Measurements from ENCODE around the gene NUTM2F. TPM values are rescaled to one million over a fixed set of nuclear protein-coding genes. Genes with fewer than 3 reads are reported as not detected.
"Not testable (repeated sequence)": the region's sequence is repeated elsewhere in the genome, so short reads cannot be mapped to it uniquely, and the experiment has no call there.

Gene NUTM2F
- total RNA-seq, 2 experiments from 2014 or later = not detected

DNA sequence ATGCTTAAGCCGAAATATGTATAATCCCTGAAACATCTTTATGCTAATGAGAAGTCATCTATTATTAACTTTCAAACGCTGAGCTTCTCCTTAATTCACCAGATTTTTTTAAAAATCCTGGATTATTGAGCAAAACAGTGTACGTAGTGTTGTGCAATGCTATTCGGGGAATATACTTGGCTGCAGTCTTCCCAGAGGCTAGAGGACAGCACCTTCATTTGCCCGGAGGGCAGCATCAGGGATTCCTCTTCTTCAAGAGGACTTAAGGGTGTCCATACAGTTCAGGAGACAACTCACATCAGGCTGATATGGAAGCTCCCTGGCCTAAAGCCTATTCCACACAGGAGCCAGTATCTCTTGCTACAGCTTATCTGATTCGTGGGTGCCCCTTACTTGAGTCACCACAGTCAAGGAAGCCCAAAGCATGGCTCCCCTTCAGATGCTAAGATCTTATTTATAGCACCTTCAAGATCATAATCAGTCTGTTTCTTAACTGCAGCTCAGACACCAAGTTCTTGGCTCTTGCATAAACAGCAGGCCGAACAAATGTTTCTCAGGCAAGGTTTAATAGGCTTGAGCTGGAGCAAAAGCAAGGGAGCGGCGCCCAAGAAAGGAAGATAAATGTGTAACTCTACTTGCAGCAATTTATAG, 29.4 kb downstream of the NUTM2F start:
- no peak overlapping the region for H3K27ac Mint-ChIP-seq
- H3K4me3 Mint-ChIP-seq = no peak overlapping the region
- DNase-seq = no peak
- peaks cover 11% of the 10 kb centered on the region for H3K36me3 Mint-ChIP-seq (ENCODE audit: low read depth)
- no peaks in the 10 kb centered on the region for H3K4me1 Mint-ChIP-seq
- CTCF ChIA-PET = no interaction called here
- no peaks in the 10 kb centered on the region for H3K27me3 Mint-ChIP-seq
- no peaks in the 10 kb centered on the region for H3K9me3 Mint-ChIP-seq
- POLR2A ChIA-PET = no interaction called here

DNA sequence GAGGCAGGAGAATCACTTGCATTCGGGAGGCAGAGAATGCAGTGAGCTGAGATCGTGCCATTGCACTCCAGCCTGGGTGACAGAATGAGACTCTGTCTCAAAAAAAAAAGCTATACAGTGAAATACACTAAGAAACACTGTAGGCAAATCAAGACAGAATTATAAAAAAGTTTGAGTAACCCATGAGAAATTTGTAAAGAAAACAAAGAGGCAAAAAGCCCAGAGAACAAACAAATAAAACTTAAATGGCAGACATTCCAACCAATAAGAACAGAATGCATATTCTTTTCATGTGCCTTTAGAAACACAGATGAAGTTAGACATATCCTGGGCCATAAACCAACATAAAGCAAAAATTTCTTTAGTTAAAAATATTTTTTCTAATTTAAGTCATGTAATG, 38.8 kb downstream of the NUTM2F start:
- no peak for DNase-seq
- ChIA-PET CTCF (no interaction called here), POLR2A (no interaction called here)
- Mint-ChIP-seq H3K36me3 (ENCODE audit: low read depth) (peaks cover 39% of the 10 kb centered on the region), H3K27ac (no peak overlapping the region), H3K4me3 (no peak overlapping the region), H3K4me1 (no peaks in the 10 kb centered on the region), H3K9me3 (peaks cover 3% of the 10 kb centered on the region), H3K27me3 (no peaks in the 10 kb centered on the region)

DNA sequence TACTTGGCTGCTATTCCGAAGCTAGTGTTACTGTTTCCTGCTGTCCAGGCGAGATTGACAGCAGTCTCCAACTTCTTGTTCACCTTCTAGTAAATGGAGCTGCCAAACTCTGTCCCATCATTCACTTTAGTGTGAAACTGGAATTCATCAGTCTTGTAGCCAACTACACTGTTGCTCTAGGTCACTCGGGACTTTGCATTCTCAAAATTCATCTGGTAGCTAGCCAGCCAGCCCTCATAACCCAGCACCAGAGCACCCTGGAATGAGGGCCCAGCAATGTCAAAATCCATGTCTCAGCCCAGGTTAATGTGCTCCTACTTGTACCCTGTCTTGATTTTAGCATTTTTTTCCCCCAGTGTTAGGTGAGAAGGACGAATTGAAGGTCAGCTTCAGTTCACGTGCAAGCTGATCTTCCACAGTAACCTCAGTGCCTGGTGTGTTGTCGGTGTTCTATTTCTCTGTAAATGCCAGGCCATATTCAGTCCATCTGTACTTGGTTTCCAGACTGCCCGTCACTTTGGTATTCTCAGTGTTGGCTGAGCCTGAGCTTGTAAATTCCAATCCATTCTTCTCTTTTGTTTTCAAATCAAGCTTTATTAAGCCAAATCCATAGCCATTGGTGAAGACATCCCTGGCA, 40.4 kb downstream of the NUTM2F start:
- Mint-ChIP-seq H3K36me3 (ENCODE audit: low read depth) (peaks cover 40% of the 10 kb centered on the region), H3K27me3 (no peaks in the 10 kb centered on the region), H3K4me3 (no peak overlapping the region), H3K9me3 (peaks cover 3% of the 10 kb centered on the region), H3K27ac (no peak overlapping the region), H3K4me1 (no peaks in the 10 kb centered on the region)
- no peak for DNase-seq
- ChIA-PET CTCF (no interaction called here), POLR2A (no interaction called here)

DNA sequence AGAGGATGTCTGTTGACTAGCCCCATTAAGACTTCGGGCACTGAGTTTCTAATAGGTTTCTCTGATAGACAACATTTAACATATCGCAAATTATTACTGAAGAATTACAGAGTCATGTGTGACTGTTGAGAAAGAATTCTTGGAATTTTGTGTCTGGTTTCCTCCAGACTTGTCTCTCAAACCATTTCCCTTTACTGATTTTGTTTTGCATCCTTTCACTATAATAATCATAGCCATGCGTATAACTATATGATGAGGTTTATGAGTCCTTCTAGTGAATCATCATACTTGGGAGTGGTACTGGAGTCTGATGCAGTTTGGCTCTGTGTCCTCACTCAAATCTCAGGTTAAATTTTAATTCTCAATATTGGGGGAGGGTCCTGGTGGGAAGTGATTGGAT, 42.3 kb downstream of the NUTM2F start:
- CTCF ChIA-PET = no interaction called here
- POLR2A ChIA-PET = no interaction called here

DNA sequence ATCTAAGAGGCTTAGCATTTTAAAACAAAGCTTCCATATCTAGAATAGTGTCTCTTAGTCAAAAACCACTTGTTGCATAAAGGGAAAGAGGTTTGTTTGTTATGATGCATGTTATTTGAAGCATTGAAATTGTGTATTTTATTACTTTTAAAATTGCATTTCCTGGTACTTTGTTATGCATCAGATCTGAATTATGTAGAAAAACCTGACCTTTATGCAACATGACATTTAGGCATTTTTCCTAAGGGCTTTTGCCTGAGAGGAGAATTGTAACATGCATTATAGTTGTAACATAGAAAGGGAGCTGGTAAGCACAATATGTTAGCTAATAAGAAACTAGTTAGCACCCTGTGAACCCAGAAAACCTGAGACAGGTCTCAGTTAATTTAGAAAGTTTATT, 47.3 kb downstream of the NUTM2F start:
- POLR2A ChIA-PET = no interaction called here
- Mint-ChIP-seq H3K4me1 (peaks cover 4% of the 10 kb centered on the region), H3K27me3 (no peaks in the 10 kb centered on the region), H3K27ac (no peak overlapping the region), H3K9me3 (peaks cover 20% of the 10 kb centered on the region), H3K36me3 (ENCODE audit: low read depth) (peaks cover 78% of the 10 kb centered on the region), H3K4me3 (no peak overlapping the region)
- CTCF ChIA-PET = no interaction called here
- DNase-seq = no peak

More for the DNA sequence above, 42.3 kb downstream of the NUTM2F start:
- Mint-ChIP-seq H3K36me3 (ENCODE audit: low read depth) (peaks cover 54% of the 10 kb centered on the region), H3K4me3 (no peak overlapping the region), H3K27ac (no peak overlapping the region), H3K27me3 (no peaks in the 10 kb centered on the region), H3K4me1 (no peaks in the 10 kb centered on the region), H3K9me3 (peaks cover 3% of the 10 kb centered on the region)
- DNase-seq = no peak

DNA sequence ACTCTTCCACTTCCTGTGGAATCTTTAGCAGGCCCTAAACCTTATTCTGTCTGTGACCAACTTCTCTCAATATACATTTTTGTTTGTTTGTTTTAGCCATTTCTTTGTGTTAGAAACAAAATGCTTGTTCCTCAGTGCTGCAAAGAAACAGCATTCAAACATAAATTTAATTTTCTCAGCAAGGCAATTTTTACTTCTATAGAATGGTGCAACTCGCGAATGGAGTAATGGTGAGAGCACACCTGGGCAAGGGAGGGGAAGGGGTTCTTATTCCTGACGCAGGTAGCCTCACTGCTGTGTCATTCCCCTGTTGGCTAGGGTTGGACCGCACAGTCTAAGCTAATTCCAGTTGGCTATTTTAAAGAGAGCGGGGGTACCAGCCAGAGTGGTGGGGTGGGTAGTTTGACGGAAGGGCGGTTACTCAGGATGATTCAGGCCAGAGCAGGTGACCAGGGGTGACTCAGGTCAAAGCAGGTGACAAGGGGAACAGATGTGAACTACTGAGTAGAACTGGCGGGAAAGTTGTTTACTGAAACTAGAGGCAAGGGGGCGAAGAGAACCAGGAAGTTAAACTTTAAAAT, 47.9 kb downstream of the NUTM2F start:
- DNase-seq = no peak
- Mint-ChIP-seq H3K4me1 (peaks cover 4% of the 10 kb centered on the region), H3K9me3 (peaks cover 20% of the 10 kb centered on the region), H3K36me3 (ENCODE audit: low read depth) (peaks cover 76% of the 10 kb centered on the region), H3K27ac (no peak overlapping the region), H3K4me3 (no peak overlapping the region), H3K27me3 (no peaks in the 10 kb centered on the region)
- ChIA-PET CTCF (no interaction called here), POLR2A (no interaction called here)

DNA sequence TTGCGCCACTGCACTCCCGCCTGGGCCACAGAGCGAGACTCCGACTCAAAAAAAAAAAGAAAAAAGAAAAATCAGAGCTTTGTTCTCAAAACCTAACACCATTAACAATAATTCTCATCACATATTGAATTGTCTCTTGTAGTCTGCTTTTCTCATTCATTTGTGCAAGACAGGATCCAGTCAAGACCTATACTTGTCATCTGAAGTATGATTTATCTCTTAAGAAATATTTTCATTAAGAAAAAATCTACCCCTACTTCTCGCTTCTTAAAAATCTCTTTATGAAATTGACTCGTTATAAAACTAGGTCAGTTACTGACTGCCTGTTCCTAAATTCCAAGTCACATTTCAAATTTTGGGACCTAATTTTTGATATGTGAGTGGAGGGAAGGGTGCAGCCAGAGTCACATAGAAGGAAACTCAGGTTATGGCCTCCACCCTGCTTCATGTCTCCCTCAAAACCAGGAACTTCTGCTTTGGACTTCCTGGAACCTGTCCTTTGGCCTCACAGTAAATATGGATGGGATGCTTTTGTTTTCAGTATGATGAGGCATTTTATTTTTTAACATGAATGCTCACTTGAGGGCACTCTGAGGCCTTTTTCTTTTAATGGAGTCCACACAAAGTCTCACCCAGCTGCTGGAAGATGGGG, 50.4 kb downstream of the NUTM2F start:
- Mint-ChIP-seq H3K4me1 (peaks cover 4% of the 10 kb centered on the region), H3K4me3 (no peak overlapping the region), H3K36me3 (ENCODE audit: low read depth) (peaks cover 76% of the 10 kb centered on the region), H3K27me3 (no peaks in the 10 kb centered on the region), H3K27ac (no peak overlapping the region), H3K9me3 (peaks cover 21% of the 10 kb centered on the region)
- ChIA-PET CTCF (interaction anchor here (0.5 kb wide), 1 partner anchor 70 kb away, joined by 5 read pairs; no protein-coding TSS in a partner anchor), POLR2A (no interaction called here)
- DNase-seq = no peak

DNA sequence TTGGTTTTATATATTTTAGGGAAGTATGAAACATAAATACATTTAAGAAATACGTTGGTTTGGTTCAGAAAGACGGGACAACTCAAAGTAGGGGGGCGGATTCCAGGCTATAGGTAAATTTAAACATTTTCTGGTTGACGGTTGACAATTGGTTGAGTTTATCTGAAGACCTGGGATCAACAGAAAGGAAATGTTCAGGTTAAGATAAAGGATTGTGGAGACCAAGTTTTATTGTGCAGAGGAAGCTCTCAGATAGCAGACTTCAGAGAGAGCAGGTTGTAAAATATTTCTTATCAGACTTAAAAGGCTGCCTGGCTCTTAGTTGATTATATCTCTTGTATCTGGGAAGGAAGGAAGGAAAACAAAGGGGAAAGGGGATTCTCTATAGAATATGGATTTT, 51.4 kb downstream of the NUTM2F start:
- H3K27me3 Mint-ChIP-seq, H3K27ac Mint-ChIP-seq, H3K4me3 Mint-ChIP-seq, H3K4me1 Mint-ChIP-seq, DNase-seq, POLR2A ChIA-PET, CTCF ChIA-PET: not testable (repeated sequence)
- Mint-ChIP-seq H3K9me3 (peaks cover 19% of the 10 kb centered on the region), H3K36me3 (ENCODE audit: low read depth) (peaks cover 72% of the 10 kb centered on the region)

DNA sequence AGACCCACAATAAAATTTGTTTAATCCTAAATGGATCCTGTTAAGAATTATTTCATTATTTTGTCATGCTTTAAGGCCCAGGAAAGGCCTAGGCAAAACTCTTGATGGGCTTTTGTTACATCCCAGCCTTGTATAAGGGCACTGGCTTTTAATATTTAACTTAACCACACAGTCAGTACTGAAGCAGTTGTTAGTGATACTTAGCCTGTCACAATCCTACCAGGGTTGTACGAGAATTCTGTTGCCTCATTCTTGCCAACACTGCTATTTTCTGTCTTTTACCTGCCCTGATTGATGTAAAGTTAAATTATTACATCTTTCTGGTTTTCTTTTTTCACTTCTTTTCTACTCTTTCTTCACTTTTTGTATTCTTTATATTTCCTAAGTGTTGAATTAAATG, 58.4 kb downstream of the NUTM2F start:
- Mint-ChIP-seq H3K4me3 (no peak overlapping the region), H3K9me3 (peaks cover 10% of the 10 kb centered on the region), H3K27ac (no peak overlapping the region), H3K4me1 (peaks cover 1% of the 10 kb centered on the region), H3K27me3 (no peaks in the 10 kb centered on the region), H3K36me3 (ENCODE audit: low read depth) (peaks cover 34% of the 10 kb centered on the region)
- ChIA-PET CTCF (no interaction called here), POLR2A (no interaction called here)
- no peak for DNase-seq

DNA sequence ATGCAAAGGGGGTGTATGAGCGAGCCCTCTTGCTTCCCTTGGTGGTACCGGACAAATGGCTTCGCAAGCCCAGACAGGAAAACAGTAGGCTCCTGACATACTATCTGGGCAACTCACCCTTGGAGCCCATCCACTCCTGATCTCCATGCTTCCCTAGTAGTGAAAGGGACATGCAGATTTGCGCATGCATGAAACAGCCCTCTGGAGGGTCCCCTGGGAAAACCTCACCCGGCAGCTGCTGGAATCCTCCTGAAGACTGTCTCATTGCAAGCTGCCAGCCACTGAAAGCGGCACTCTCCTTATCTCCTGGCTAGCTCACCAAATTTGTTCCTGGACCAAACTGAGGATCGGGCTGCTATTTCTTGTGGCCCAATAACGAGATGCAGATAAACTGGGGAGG, 59.2 kb downstream of the NUTM2F start:
- CTCF ChIA-PET = no interaction called here
- POLR2A ChIA-PET = no interaction called here

More for the DNA sequence above, 59.2 kb downstream of the NUTM2F start:
- Mint-ChIP-seq H3K36me3 (ENCODE audit: low read depth) (peaks cover 38% of the 10 kb centered on the region), H3K27me3 (no peaks in the 10 kb centered on the region), H3K9me3 (peaks cover 10% of the 10 kb centered on the region), H3K4me3 (no peak overlapping the region), H3K4me1 (peaks cover 1% of the 10 kb centered on the region), H3K27ac (no peak overlapping the region)
- no peak for DNase-seq

Other genes starting within 250 kb of the NUTM2F start
- 1 to 10 TPM; 3.9 TPM for gene PTPDC1, start 244.2 kb downstream of the NUTM2F start, total RNA-seq
- gene ZNF169, start 69.3 kb downstream of the NUTM2F start, total RNA-seq = 1 to 10 TPM; 5.3 to 7.2 TPM
- not detected for gene PCAT7, start 226.4 kb upstream of the NUTM2F start, total RNA-seq